ENCODE data around the gene IRAK2.
"Not testable (repeated sequence)": the region's sequence is repeated elsewhere in the genome, so short reads cannot be mapped to it uniquely, and the experiment has no call there.

The IRAK2 gene

GRCh38 chr3:10169000-10169496, 4.3 kb downstream of the IRAK2 start:
- Histone ChIP-seq H3K27ac (no peak overlapping the region), H3K9me3 (ENCODE audit: low read depth, low read length) (no peaks in the 10 kb centered on the region), H3K9ac (ENCODE audit: insufficient read length) (no peak overlapping the region), H3K4me3 (no peak overlapping the region), H3K36me3 (ENCODE audit: insufficient read depth, low read length) (no peaks in the 10 kb centered on the region)
- TF ChIP-seq FOXP2 (optimal IDR thresholded peaks at IDR 0.05; ENCODE audit: control extremely low read depth, extremely low read length, insufficient read depth) (no peak), POLR2AphosphoS5 (IDR thresholded peaks at IDR 0.05; ENCODE audit: borderline replicate concordance, low read depth, low read length) (no peak), EZH2 (IDR thresholded peaks at IDR 0.05) (no peak)
- no peak for DNase-seq (ENCODE audit: low read depth, low spot score)

DNA sequence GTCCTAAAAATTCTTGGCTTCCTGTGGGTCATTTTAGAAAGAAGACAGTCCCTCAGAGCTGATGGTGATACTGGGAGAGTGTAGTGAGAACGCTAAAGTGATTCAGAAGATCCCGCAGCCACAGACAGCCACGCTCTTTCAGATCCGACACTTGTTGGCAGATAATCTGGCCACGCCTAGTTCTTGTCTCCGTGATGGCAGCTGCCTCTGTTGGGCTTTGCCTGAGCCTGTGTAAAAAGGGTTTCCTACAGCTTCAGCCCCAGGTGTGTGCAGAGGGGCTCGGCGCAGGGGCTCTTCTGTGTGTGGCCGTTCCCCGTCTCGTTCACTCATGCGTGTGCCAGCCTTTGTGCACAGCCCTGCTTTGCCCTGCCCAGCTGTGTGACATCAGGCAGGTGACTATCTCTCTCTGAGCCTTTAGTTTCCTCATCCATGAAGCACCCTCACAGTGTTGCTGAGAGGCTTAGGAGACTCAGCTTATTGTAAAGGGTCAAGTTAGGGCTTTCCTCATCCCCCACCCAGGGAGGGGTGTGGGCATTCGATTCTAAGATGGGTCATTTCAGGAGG, 6.3 kb downstream of the IRAK2 start:
- H3K9me3 ChIP-seq (ENCODE audit: low read depth, low read length): no peaks in the 10 kb centered on the region
- H3K4me3 ChIP-seq: no peak overlapping the region
- DNase-seq (ENCODE audit: low read depth, low spot score): no peak
- H3K36me3 ChIP-seq (ENCODE audit: insufficient read depth, low read length): no peaks in the 10 kb centered on the region
- H3K9ac ChIP-seq (ENCODE audit: insufficient read length): no peak overlapping the region
- no peak overlapping the region for H3K27ac ChIP-seq
- no peak for TF ChIP-seq POLR2AphosphoS5 (IDR thresholded peaks at IDR 0.05; ENCODE audit: borderline replicate concordance, low read depth, low read length)
- no peak for TF ChIP-seq EZH2 (IDR thresholded peaks at IDR 0.05)
- TF ChIP-seq FOXP2 (optimal IDR thresholded peaks at IDR 0.05; ENCODE audit: control extremely low read depth, extremely low read length, insufficient read depth): no peak

- TF ChIP-seq FOXP2 (optimal IDR thresholded peaks at IDR 0.05; ENCODE audit: control extremely low read depth, extremely low read length, insufficient read depth) (no peak), EZH2 (IDR thresholded peaks at IDR 0.05) (no peak), POLR2AphosphoS5 (IDR thresholded peaks at IDR 0.05; ENCODE audit: borderline replicate concordance, low read depth, low read length) (no peak)
- no peak for DNase-seq (ENCODE audit: low read depth, low spot score)
- Histone ChIP-seq H3K9ac (ENCODE audit: insufficient read length) (no peak overlapping the region), H3K27ac (no peak overlapping the region), H3K36me3 (ENCODE audit: insufficient read depth, low read length) (no peaks in the 10 kb centered on the region), H3K9me3 (ENCODE audit: low read depth, low read length) (no peaks in the 10 kb centered on the region), H3K4me3 (no peak overlapping the region)
Observed at GRCh38 chr3:10173095-10173925, 8.6 kb downstream of the IRAK2 start.

GRCh38 chr3:10173926-10174435, 9.3 kb downstream of the IRAK2 start:
- TF ChIP-seq EZH2 (IDR thresholded peaks at IDR 0.05) (no peak), FOXP2 (optimal IDR thresholded peaks at IDR 0.05; ENCODE audit: control extremely low read depth, extremely low read length, insufficient read depth) (no peak), POLR2AphosphoS5 (IDR thresholded peaks at IDR 0.05; ENCODE audit: borderline replicate concordance, low read depth, low read length) (no peak)
- DNase-seq (ENCODE audit: low read depth, low spot score): no peak
- Histone ChIP-seq H3K9me3 (ENCODE audit: low read depth, low read length) (no peaks in the 10 kb centered on the region), H3K9ac (ENCODE audit: insufficient read length) (no peak overlapping the region), H3K36me3 (ENCODE audit: insufficient read depth, low read length) (no peaks in the 10 kb centered on the region), H3K27ac (no peak overlapping the region), H3K4me3 (no peak overlapping the region)

- not testable (repeated sequence) for H3K9me3 ChIP-seq (ENCODE audit: low read depth, low read length); H3K4me3 ChIP-seq; DNase-seq (ENCODE audit: low read depth, low spot score); H3K27ac ChIP-seq; H3K9ac ChIP-seq (ENCODE audit: insufficient read length); H3K36me3 ChIP-seq (ENCODE audit: insufficient read depth, low read length)
Observed at GRCh38 chr3:10175334-10175733, 10.6 kb downstream of the IRAK2 start.

DNA sequence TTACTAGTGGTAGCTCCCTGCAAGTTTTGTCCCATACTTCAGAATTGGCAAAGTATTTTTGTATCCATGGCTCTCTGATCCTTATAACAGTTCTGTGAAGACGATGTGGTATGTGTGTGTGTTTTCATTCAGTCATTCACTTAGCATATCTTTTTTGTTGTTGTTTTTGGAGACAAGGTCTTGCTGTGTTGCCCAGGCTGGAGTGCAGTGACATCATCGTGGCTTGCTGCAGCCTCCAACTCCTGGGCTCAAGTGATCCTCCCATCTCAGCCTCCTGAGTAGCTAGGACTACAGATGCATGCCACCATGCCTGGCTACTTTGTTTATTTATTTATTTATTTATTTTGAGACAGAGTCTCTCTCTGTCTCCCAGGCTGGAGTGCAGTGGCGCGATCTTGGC, 11.4 kb downstream of the IRAK2 start:
- not testable (repeated sequence) for H3K36me3 ChIP-seq (ENCODE audit: insufficient read depth, low read length); H3K4me3 ChIP-seq; H3K9me3 ChIP-seq (ENCODE audit: low read depth, low read length); H3K9ac ChIP-seq (ENCODE audit: insufficient read length); DNase-seq (ENCODE audit: low read depth, low spot score); H3K27ac ChIP-seq

GRCh38 chr3:10177737-10178136, 13.0 kb downstream of the IRAK2 start:
- H3K9me3 ChIP-seq (ENCODE audit: low read depth, low read length): no peaks in the 10 kb centered on the region

GRCh38 chr3:10178892-10179291, 14.2 kb downstream of the IRAK2 start:
- Histone ChIP-seq H3K9ac (ENCODE audit: insufficient read length) (no peak overlapping the region), H3K27ac (no peak overlapping the region), H3K4me3 (no peak overlapping the region), H3K9me3 (ENCODE audit: low read depth, low read length) (no peaks in the 10 kb centered on the region), H3K36me3 (ENCODE audit: insufficient read depth, low read length) (no peaks in the 10 kb centered on the region)
- TF ChIP-seq POLR2AphosphoS5 (IDR thresholded peaks at IDR 0.05; ENCODE audit: borderline replicate concordance, low read depth, low read length) (no peak), FOXP2 (optimal IDR thresholded peaks at IDR 0.05; ENCODE audit: control extremely low read depth, extremely low read length, insufficient read depth) (no peak), EZH2 (IDR thresholded peaks at IDR 0.05) (no peak)
- DNase-seq (ENCODE audit: low read depth, low spot score): no peak

More at GRCh38 chr3:10177737-10178136, 13.0 kb downstream of the IRAK2 start:
- Histone ChIP-seq H3K4me3 (no peak overlapping the region), H3K27ac (no peak overlapping the region), H3K9ac (ENCODE audit: insufficient read length) (no peak overlapping the region), H3K36me3 (ENCODE audit: insufficient read depth, low read length) (no peaks in the 10 kb centered on the region)
- no peak for DNase-seq (ENCODE audit: low read depth, low spot score)
- no peak for TF ChIP-seq POLR2AphosphoS5 (IDR thresholded peaks at IDR 0.05; ENCODE audit: borderline replicate concordance, low read depth, low read length)
- TF ChIP-seq EZH2 (IDR thresholded peaks at IDR 0.05): no peak
- no peak for TF ChIP-seq FOXP2 (optimal IDR thresholded peaks at IDR 0.05; ENCODE audit: control extremely low read depth, extremely low read length, insufficient read depth)

Data from SK-N-MC (cell line).